ENCODE measurements around the gene PRDM15. TPM values are rescaled to one million over a fixed set of nuclear protein-coding genes. Genes with fewer than 3 reads are reported as not detected.

Gene PRDM15
- total and polyA plus RNA-seq, 4 donors = 1.2 to 5.7 (median 2.1) TPM

- no peaks in the 10 kb centered on the region for H3K9me3 ChIP-seq (ENCODE audit: control insufficient read depth in 4 of 4, low read length in 3 of 4)
- peaks cover 0 to 12% (median 2%) of the 10 kb centered on the region in 4 donors for H3K36me3 ChIP-seq (ENCODE audit: control insufficient read depth in 4 of 4, insufficient read depth in 3 of 4, low read depth in 1 of 4, low read length in 3 of 4)
- H3K9ac ChIP-seq (ENCODE audit: low read depth in 1 of 2, low read length in 2 of 2) = no peak overlapping the region
- no peak overlapping the region for H3K27ac ChIP-seq (ENCODE audit: low read depth in 1 of 2, low read length in 2 of 2)
- H3K4me3 ChIP-seq (ENCODE audit: low read depth in 1 of 3, low read length in 3 of 3) = no peak overlapping the region
- no peaks in the 10 kb centered on the region for H3K4me1 ChIP-seq (ENCODE audit: control insufficient read depth in 4 of 4, insufficient read depth in 4 of 4, low read length in 3 of 4)
- no peak for TF ChIP-seq JUND (IDR thresholded peaks at IDR 0.05)
- DNase-seq (ENCODE audit: low spot score) = no peak
- H3K27me3 ChIP-seq (ENCODE audit: control insufficient read depth in 4 of 4, insufficient read depth in 4 of 4, low read length in 3 of 4) = no peaks in the 10 kb centered on the region
- WGBS = 91% methylated on average over 15 of the region's 15 CpGs
Observed at GRCh38 chr21:41825216-41825615, 53.9 kb downstream of the PRDM15 start.

- H3K9me3 ChIP-seq (ENCODE audit: control insufficient read depth in 4 of 4, low read length in 3 of 4) = no peaks in the 10 kb centered on the region
- no peak overlapping the region for H3K9ac ChIP-seq (ENCODE audit: low read depth in 1 of 2, low read length in 2 of 2)
- H3K4me1 ChIP-seq (ENCODE audit: control insufficient read depth in 4 of 4, insufficient read depth in 4 of 4, low read length in 3 of 4) = no peaks in the 10 kb centered on the region
- 89% methylated on average over 22 of the region's 22 CpGs for WGBS
- H3K4me3 ChIP-seq (ENCODE audit: low read depth in 1 of 3, low read length in 3 of 3) = no peak overlapping the region
- no peak overlapping the region for H3K27ac ChIP-seq (ENCODE audit: low read depth in 1 of 2, low read length in 2 of 2)
- no peak for TF ChIP-seq YY1 (IDR thresholded peaks at IDR 0.05)
- H3K36me3 ChIP-seq (ENCODE audit: control insufficient read depth in 4 of 4, insufficient read depth in 3 of 4, low read depth in 1 of 4, low read length in 3 of 4) = peaks cover 0 to 12% (median 2%) of the 10 kb centered on the region in 4 donors
- no peak for DNase-seq (ENCODE audit: low spot score)
- H3K27me3 ChIP-seq (ENCODE audit: control insufficient read depth in 4 of 4, insufficient read depth in 4 of 4, low read length in 3 of 4) = no peaks in the 10 kb centered on the region
Observed at GRCh38 chr21:41824466-41825207, 54.5 kb downstream of the PRDM15 start.

GRCh38 chr21:41823906-41824305 is 55.2 kb downstream of the PRDM15 start:
- no peaks in the 10 kb centered on the region for H3K27me3 ChIP-seq (ENCODE audit: control insufficient read depth in 4 of 4, insufficient read depth in 4 of 4, low read length in 3 of 4)
- no peak for TF ChIP-seq ZBTB33 (IDR thresholded peaks at IDR 0.05)
- no peak for TF ChIP-seq TAF1 (conservative IDR thresholded peaks at IDR 0.05)
- DNase-seq (ENCODE audit: low spot score) = no peak
- H3K36me3 ChIP-seq (ENCODE audit: control insufficient read depth in 4 of 4, insufficient read depth in 3 of 4, low read depth in 1 of 4, low read length in 3 of 4) = peaks cover 0 to 12% (median 2%) of the 10 kb centered on the region in 4 donors
- no peaks in the 10 kb centered on the region for H3K9me3 ChIP-seq (ENCODE audit: control insufficient read depth in 4 of 4, low read length in 3 of 4)
- no peak overlapping the region for H3K27ac ChIP-seq (ENCODE audit: low read depth in 1 of 2, low read length in 2 of 2)
- H3K4me3 ChIP-seq (ENCODE audit: low read depth in 1 of 3, low read length in 3 of 3) = no peak overlapping the region
- 91% methylated on average over 12 of the region's 12 CpGs for WGBS
- no peaks in the 10 kb centered on the region for H3K4me1 ChIP-seq (ENCODE audit: control insufficient read depth in 4 of 4, insufficient read depth in 4 of 4, low read length in 3 of 4)
- no peak overlapping the region for H3K9ac ChIP-seq (ENCODE audit: low read depth in 1 of 2, low read length in 2 of 2)

GRCh38 chr21:41823166-41823565 is 56.0 kb downstream of the PRDM15 start:
- 90% methylated on average over 21 of the region's 21 CpGs for WGBS
- DNase-seq (ENCODE audit: low spot score) = no peak

More at GRCh38 chr21:41823166-41823565, 56.0 kb downstream of the PRDM15 start:
- Histone ChIP-seq H3K9ac (ENCODE audit: low read depth in 1 of 2, low read length in 2 of 2) (no peak overlapping the region), H3K36me3 (ENCODE audit: control insufficient read depth in 4 of 4, insufficient read depth in 3 of 4, low read depth in 1 of 4, low read length in 3 of 4) (peaks cover 0 to 12% (median 2%) of the 10 kb centered on the region in 4 donors), H3K4me1 (ENCODE audit: control insufficient read depth in 4 of 4, insufficient read depth in 4 of 4, low read length in 3 of 4) (no peaks in the 10 kb centered on the region), H3K9me3 (ENCODE audit: control insufficient read depth in 4 of 4, low read length in 3 of 4) (no peaks in the 10 kb centered on the region), H3K4me3 (ENCODE audit: low read depth in 1 of 3, low read length in 3 of 3) (no peak overlapping the region), H3K27me3 (ENCODE audit: control insufficient read depth in 4 of 4, insufficient read depth in 4 of 4, low read length in 3 of 4) (no peaks in the 10 kb centered on the region), H3K27ac (ENCODE audit: low read depth in 1 of 2, low read length in 2 of 2) (no peak overlapping the region)
- no peak for TF ChIP-seq HNF4A (conservative IDR thresholded peaks at IDR 0.05)
- no peak for TF ChIP-seq RAD21 (IDR thresholded peaks at IDR 0.05)
- no peak for TF ChIP-seq EGR1 (IDR thresholded peaks at IDR 0.05; ENCODE audit: low read depth in 2 of 2)
- no peak for TF ChIP-seq HNF4G (IDR thresholded peaks at IDR 0.05)

Measured in liver (tissue), 9 donors.